ENCODE measurements around the gene SMIM28. TPM values are rescaled to one million over a fixed set of nuclear protein-coding genes. Genes with fewer than 3 reads are reported as not detected.

The SMIM28 gene
- total and polyA plus RNA-seq, 2 donors (not counting 3 experiments of a cell fraction or from before 2014, with no cell fraction given), result not detected

DNA sequence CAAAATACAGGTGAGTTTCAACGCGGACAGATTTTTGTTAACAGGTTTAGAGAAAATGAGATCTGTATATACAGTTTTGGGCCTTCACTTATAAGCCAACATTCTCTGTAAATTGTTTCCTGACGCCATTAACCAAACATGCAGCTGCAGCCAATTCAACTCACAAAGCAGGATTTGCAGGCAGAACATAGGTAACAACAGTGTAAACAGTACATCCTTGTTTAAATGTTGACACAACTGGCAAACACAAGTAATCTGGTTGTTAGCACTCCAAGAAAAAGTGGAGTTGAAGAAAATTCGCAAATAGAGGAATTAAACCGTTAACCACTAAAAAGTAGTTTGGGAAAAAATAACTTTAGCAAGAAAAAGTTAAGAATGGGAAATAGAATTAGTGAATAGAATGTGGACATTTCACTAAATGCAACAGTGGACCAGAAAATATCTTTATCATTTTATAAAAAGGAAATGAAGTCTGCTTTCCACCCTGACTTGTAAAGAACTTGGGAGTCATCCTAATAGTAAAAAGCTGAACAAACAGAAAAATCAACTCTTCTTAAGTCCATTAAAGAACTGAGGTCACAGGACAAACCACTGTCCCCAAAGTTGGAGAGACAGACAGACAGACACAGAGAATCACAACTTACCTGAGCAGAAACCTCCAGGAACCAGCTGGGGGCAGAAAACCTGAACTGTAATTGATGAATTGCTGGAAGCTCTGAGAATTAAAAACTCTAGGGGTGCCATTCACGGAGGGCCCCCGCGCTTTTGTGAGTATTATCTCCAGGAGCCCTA is 10.1 kb downstream of the SMIM28 start:
- Histone ChIP-seq H3K4me3 (replicated peaks in 1 of 3; ENCODE audit: insufficient read depth in 1 of 3, low read depth in 1 of 3, low read length in 3 of 3) (no peak overlapping the region), H3K36me3 (ENCODE audit: control insufficient read depth in 2 of 2, extremely low read depth in 1 of 2, insufficient read depth in 2 of 2, low read length in 2 of 2) (no peaks in the 10 kb centered on the region), H3K4me2 (ENCODE audit: insufficient read depth, low read length) (no peak overlapping the region), H3K27ac (ENCODE audit: insufficient read depth, low read depth, low read length) (no peak overlapping the region), H3K9me3 (replicated peaks; ENCODE audit: control insufficient read depth, insufficient read depth, low read length) (no peaks in the 10 kb centered on the region), H2AFZ (ENCODE audit: low read depth, low read length) (no peak overlapping the region), H4K20me1 (replicated peaks; ENCODE audit: control insufficient read depth, extremely low read depth, insufficient read depth, low read length) (no peaks in the 10 kb centered on the region), H3K9me1 (replicated peaks; ENCODE audit: control insufficient read depth, extremely low read depth, insufficient read depth, low read length) (peaks cover 2% of the 10 kb centered on the region), H3K79me2 (ENCODE audit: control insufficient read depth, insufficient read depth, low read length) (no peaks in the 10 kb centered on the region), H3K9ac (replicated peaks; ENCODE audit: extremely low read depth, insufficient read depth, low read length) (no peak overlapping the region), H3K27me3 (ENCODE audit: control insufficient read depth in 2 of 2, insufficient read depth in 2 of 2, low read length in 2 of 2) (no peaks in the 10 kb centered on the region), H3K4me1 (ENCODE audit: control insufficient read depth, extremely low read depth, insufficient read depth, low read length) (no peaks in the 10 kb centered on the region)
- intact Hi-C loops (cut with micrococcal nuclease), result no loop called here
- dilution Hi-C loops (cut with MboI; ENCODE audit: extremely low pct_ligation_motif_present, low sequenced_read_pairs), result no loop called here
- DNase-seq (ENCODE audit: low read depth, low spot score) (no peak), FAIRE-seq (no peak)
- TF ChIP-seq EZH2 (IDR thresholded peaks at IDR 0.05; ENCODE audit: borderline replicate concordance, low read depth, low read length, severe bottlenecking), result no peak
- TF ChIP-seq MYC (IDR thresholded peaks at IDR 0.05; ENCODE audit: low read depth, low read length), result no peak
- TF ChIP-seq, protein P1, sequence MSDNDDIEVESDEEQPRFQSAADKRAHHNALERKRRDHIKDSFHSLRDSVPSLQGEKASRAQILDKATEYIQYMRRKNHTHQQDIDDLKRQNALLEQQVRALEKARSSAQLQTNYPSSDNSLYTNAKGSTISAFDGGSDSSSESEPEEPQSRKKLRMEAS (IDR thresholded peaks at IDR 0.05; ENCODE audit: insufficient read depth, insufficient read length), result no peak
- no peak for TF ChIP-seq POLR2AphosphoS5 (IDR thresholded peaks at IDR 0.05; ENCODE audit: insufficient read depth, low read depth, low read length)
- TF ChIP-seq, protein P2, sequence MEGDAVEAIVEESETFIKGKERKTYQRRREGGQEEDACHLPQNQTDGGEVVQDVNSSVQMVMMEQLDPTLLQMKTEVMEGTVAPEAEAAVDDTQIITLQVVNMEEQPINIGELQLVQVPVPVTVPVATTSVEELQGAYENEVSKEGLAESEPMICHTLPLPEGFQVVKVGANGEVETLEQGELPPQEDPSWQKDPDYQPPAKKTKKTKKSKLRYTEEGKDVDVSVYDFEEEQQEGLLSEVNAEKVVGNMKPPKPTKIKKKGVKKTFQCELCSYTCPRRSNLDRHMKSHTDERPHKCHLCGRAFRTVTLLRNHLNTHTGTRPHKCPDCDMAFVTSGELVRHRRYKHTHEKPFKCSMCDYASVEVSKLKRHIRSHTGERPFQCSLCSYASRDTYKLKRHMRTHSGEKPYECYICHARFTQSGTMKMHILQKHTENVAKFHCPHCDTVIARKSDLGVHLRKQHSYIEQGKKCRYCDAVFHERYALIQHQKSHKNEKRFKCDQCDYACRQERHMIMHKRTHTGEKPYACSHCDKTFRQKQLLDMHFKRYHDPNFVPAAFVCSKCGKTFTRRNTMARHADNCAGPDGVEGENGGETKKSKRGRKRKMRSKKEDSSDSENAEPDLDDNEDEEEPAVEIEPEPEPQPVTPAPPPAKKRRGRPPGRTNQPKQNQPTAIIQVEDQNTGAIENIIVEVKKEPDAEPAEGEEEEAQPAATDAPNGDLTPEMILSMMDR (IDR thresholded peaks at IDR 0.05; ENCODE audit: extremely low read depth in 1 of 2, insufficient read depth in 1 of 2, low read depth in 1 of 2, low read length in 2 of 2), result no peak
- no peak for TF ChIP-seq GATA2 (IDR thresholded peaks at IDR 0.05; ENCODE audit: insufficient read depth, insufficient read length, low read depth, low read length)
- TF ChIP-seq POLR2A (IDR thresholded peaks at IDR 0.05; ENCODE audit: low read depth, low read length), result no peak
- ChIA-PET CTCF (interaction anchor here (1.1 kb wide), 1 partner anchor 11 kb away, joined by 3 read pairs; no protein-coding TSS in a partner anchor), POLR2A (no interaction called here)
- BruUV-seq (replicated peaks), result no TSS peak
